ENCODE results near the gene OVOL3.
"Not testable (repeated sequence)": the region's sequence is repeated elsewhere in the genome, so short reads cannot be mapped to it uniquely, and the experiment has no call there.

Gene OVOL3

GRCh38 chr19:36110487-36111199 lies at the start of gene OVOL3:
Gene OVOL3 (plus strand): TSS chr19:36111143. CDS start chr19:36111203, 60 bp downstream.
- Histone ChIP-seq H3K4me1 (ENCODE audit: control insufficient read depth, insufficient read depth, low read length) (peaks cover 18% of the 10 kb centered on the region), H3K4me3 (ENCODE audit: low read depth, low read length) (no peak within 1 kb of the TSS), H3K27ac (ENCODE audit: low read depth, low read length) (no peak within 1 kb of the TSS), H3K36me3 (ENCODE audit: control insufficient read depth, insufficient read depth, low read length) (peaks cover 28% of the 10 kb centered on the region), H3K27me3 (ENCODE audit: control insufficient read depth, insufficient read depth, low read length) (no peaks in the 10 kb centered on the region), H3K9ac (ENCODE audit: low read length) (no peak within 1 kb of the TSS), H3K9me3 (ENCODE audit: control insufficient read depth, insufficient read depth, low read depth, low read length) (no peaks in the 10 kb centered on the region)

GRCh38 chr19:36061367-36061766 lies 49.6 kb upstream of the OVOL3 start:
- Histone ChIP-seq H3K9me3 (ENCODE audit: control insufficient read depth, insufficient read depth, low read depth, low read length) (no peaks in the 10 kb centered on the region), H3K4me3 (ENCODE audit: low read depth, low read length) (no peak overlapping the region), H3K27ac (ENCODE audit: low read depth, low read length) (no peak overlapping the region), H3K27me3 (ENCODE audit: control insufficient read depth, insufficient read depth, low read length) (no peaks in the 10 kb centered on the region), H3K36me3 (ENCODE audit: control insufficient read depth, insufficient read depth, low read length) (peaks cover 74% of the 10 kb centered on the region), H3K4me1 (ENCODE audit: control insufficient read depth, insufficient read depth, low read length) (no peaks in the 10 kb centered on the region), H3K9ac (ENCODE audit: low read length) (no peak overlapping the region)

- peaks cover 74% of the 10 kb centered on the region for H3K36me3 ChIP-seq (ENCODE audit: control insufficient read depth, insufficient read depth, low read length)
- H3K27me3 ChIP-seq (ENCODE audit: control insufficient read depth, insufficient read depth, low read length), result no peaks in the 10 kb centered on the region
- no peak overlapping the region for H3K4me3 ChIP-seq (ENCODE audit: low read depth, low read length)
- no peaks in the 10 kb centered on the region for H3K4me1 ChIP-seq (ENCODE audit: control insufficient read depth, insufficient read depth, low read length)
- no peak overlapping the region for H3K9ac ChIP-seq (ENCODE audit: low read length)
- H3K27ac ChIP-seq (ENCODE audit: low read depth, low read length), result no peak overlapping the region
- no peaks in the 10 kb centered on the region for H3K9me3 ChIP-seq (ENCODE audit: control insufficient read depth, insufficient read depth, low read depth, low read length)
These were observed 46.1 kb upstream of the OVOL3 start for GRCh38 chr19:36064826-36065225.

- H3K27ac ChIP-seq (ENCODE audit: low read depth, low read length), result no peak overlapping the region
- H3K4me3 ChIP-seq (ENCODE audit: low read depth, low read length), result no peak overlapping the region
- H3K27me3 ChIP-seq (ENCODE audit: control insufficient read depth, insufficient read depth, low read length), result no peaks in the 10 kb centered on the region
- H3K36me3 ChIP-seq (ENCODE audit: control insufficient read depth, insufficient read depth, low read length), result peaks cover 75% of the 10 kb centered on the region
- H3K4me1 ChIP-seq (ENCODE audit: control insufficient read depth, insufficient read depth, low read length), result no peaks in the 10 kb centered on the region
- no peak overlapping the region for H3K9ac ChIP-seq (ENCODE audit: low read length)
- no peaks in the 10 kb centered on the region for H3K9me3 ChIP-seq (ENCODE audit: control insufficient read depth, insufficient read depth, low read depth, low read length)
These were observed 43.3 kb upstream of the OVOL3 start for GRCh38 chr19:36067681-36068080.

- H3K9ac ChIP-seq (ENCODE audit: low read length); H3K4me1 ChIP-seq (ENCODE audit: control insufficient read depth, insufficient read depth, low read length); H3K27ac ChIP-seq (ENCODE audit: low read depth, low read length); H3K4me3 ChIP-seq (ENCODE audit: low read depth, low read length); H3K9me3 ChIP-seq (ENCODE audit: control insufficient read depth, insufficient read depth, low read depth, low read length); H3K27me3 ChIP-seq (ENCODE audit: control insufficient read depth, insufficient read depth, low read length): not testable (repeated sequence)
- H3K36me3 ChIP-seq (ENCODE audit: control insufficient read depth, insufficient read depth, low read length), result peaks cover 78% of the 10 kb centered on the region
These were observed 42.0 kb upstream of the OVOL3 start for GRCh38 chr19:36068810-36069499.

GRCh38 chr19:36072081-36072480 lies 38.9 kb upstream of the OVOL3 start:
- no peaks in the 10 kb centered on the region for H3K27me3 ChIP-seq (ENCODE audit: control insufficient read depth, insufficient read depth, low read length)
- H3K9ac ChIP-seq (ENCODE audit: low read length), result no peak overlapping the region
- H3K9me3 ChIP-seq (ENCODE audit: control insufficient read depth, insufficient read depth, low read depth, low read length), result no peaks in the 10 kb centered on the region
- H3K36me3 ChIP-seq (ENCODE audit: control insufficient read depth, insufficient read depth, low read length), result peaks cover 80% of the 10 kb centered on the region
- H3K4me3 ChIP-seq (ENCODE audit: low read depth, low read length), result no peak overlapping the region
- no peaks in the 10 kb centered on the region for H3K4me1 ChIP-seq (ENCODE audit: control insufficient read depth, insufficient read depth, low read length)
- no peak overlapping the region for H3K27ac ChIP-seq (ENCODE audit: low read depth, low read length)

GRCh38 chr19:36073121-36073876 lies 37.6 kb upstream of the OVOL3 start:
- Histone ChIP-seq H3K36me3 (ENCODE audit: control insufficient read depth, insufficient read depth, low read length) (peaks cover 74% of the 10 kb centered on the region), H3K9me3 (ENCODE audit: control insufficient read depth, insufficient read depth, low read depth, low read length) (no peaks in the 10 kb centered on the region), H3K9ac (ENCODE audit: low read length) (no peak overlapping the region), H3K27ac (ENCODE audit: low read depth, low read length) (no peak overlapping the region), H3K4me1 (ENCODE audit: control insufficient read depth, insufficient read depth, low read length) (no peaks in the 10 kb centered on the region), H3K27me3 (ENCODE audit: control insufficient read depth, insufficient read depth, low read length) (no peaks in the 10 kb centered on the region), H3K4me3 (ENCODE audit: low read depth, low read length) (no peak overlapping the region)

GRCh38 chr19:36079389-36079945 lies 31.5 kb upstream of the OVOL3 start:
- H3K4me3 ChIP-seq (ENCODE audit: low read depth, low read length), result no peak overlapping the region
- no peaks in the 10 kb centered on the region for H3K27me3 ChIP-seq (ENCODE audit: control insufficient read depth, insufficient read depth, low read length)
- no peaks in the 10 kb centered on the region for H3K9me3 ChIP-seq (ENCODE audit: control insufficient read depth, insufficient read depth, low read depth, low read length)
- no peak overlapping the region for H3K27ac ChIP-seq (ENCODE audit: low read depth, low read length)
- no peak overlapping the region for H3K9ac ChIP-seq (ENCODE audit: low read length)
- H3K4me1 ChIP-seq (ENCODE audit: control insufficient read depth, insufficient read depth, low read length), result no peaks in the 10 kb centered on the region
- peaks cover 81% of the 10 kb centered on the region for H3K36me3 ChIP-seq (ENCODE audit: control insufficient read depth, insufficient read depth, low read length)

GRCh38 chr19:36081385-36081784 lies 29.6 kb upstream of the OVOL3 start:
- no peaks in the 10 kb centered on the region for H3K27me3 ChIP-seq (ENCODE audit: control insufficient read depth, insufficient read depth, low read length)
- no peak overlapping the region for H3K27ac ChIP-seq (ENCODE audit: low read depth, low read length)
- no peak overlapping the region for H3K4me3 ChIP-seq (ENCODE audit: low read depth, low read length)
- H3K9ac ChIP-seq (ENCODE audit: low read length), result no peak overlapping the region
- no peaks in the 10 kb centered on the region for H3K4me1 ChIP-seq (ENCODE audit: control insufficient read depth, insufficient read depth, low read length)
- H3K36me3 ChIP-seq (ENCODE audit: control insufficient read depth, insufficient read depth, low read length), result peaks cover 81% of the 10 kb centered on the region
- no peaks in the 10 kb centered on the region for H3K9me3 ChIP-seq (ENCODE audit: control insufficient read depth, insufficient read depth, low read depth, low read length)

- H3K4me1 ChIP-seq (ENCODE audit: control insufficient read depth, insufficient read depth, low read length), result no peaks in the 10 kb centered on the region
- no peak overlapping the region for H3K27ac ChIP-seq (ENCODE audit: low read depth, low read length)
- no peaks in the 10 kb centered on the region for H3K9me3 ChIP-seq (ENCODE audit: control insufficient read depth, insufficient read depth, low read depth, low read length)
- H3K9ac ChIP-seq (ENCODE audit: low read length), result no peak overlapping the region
- H3K4me3 ChIP-seq (ENCODE audit: low read depth, low read length), result no peak overlapping the region
- no peaks in the 10 kb centered on the region for H3K27me3 ChIP-seq (ENCODE audit: control insufficient read depth, insufficient read depth, low read length)
- H3K36me3 ChIP-seq (ENCODE audit: control insufficient read depth, insufficient read depth, low read length), result peaks cover 82% of the 10 kb centered on the region
These were observed 29.0 kb upstream of the OVOL3 start for GRCh38 chr19:36081894-36082293.

GRCh38 chr19:36082916-36083315 lies 28.0 kb upstream of the OVOL3 start:
- Histone ChIP-seq H3K27me3 (ENCODE audit: control insufficient read depth, insufficient read depth, low read length) (no peaks in the 10 kb centered on the region), H3K4me3 (ENCODE audit: low read depth, low read length) (no peak overlapping the region), H3K9me3 (ENCODE audit: control insufficient read depth, insufficient read depth, low read depth, low read length) (no peaks in the 10 kb centered on the region), H3K27ac (ENCODE audit: low read depth, low read length) (no peak overlapping the region), H3K9ac (ENCODE audit: low read length) (no peak overlapping the region), H3K4me1 (ENCODE audit: control insufficient read depth, insufficient read depth, low read length) (no peaks in the 10 kb centered on the region), H3K36me3 (ENCODE audit: control insufficient read depth, insufficient read depth, low read length) (peaks cover 84% of the 10 kb centered on the region)
